Epithelial cell of esophagus (primary cell): ENCODE measurements around the gene ACP3.
"Not testable (repeated sequence)": the region's sequence is repeated elsewhere in the genome, so short reads cannot be mapped to it uniquely, and the experiment has no call there.

Experiments
- DNase-seq: peaks from one replicate; pipeline ENCODE4 v3.0.0; 2010; ENCODE audit warnings: low read depth
- H3K4me3 ChIP-seq: 2 replicates; pipeline ENCODE4 v1.5.1; 2011; ENCODE audit warnings: mild to moderate bottlenecking, low read length, control low read depth
- TF ChIP-seq, protein P1 (sequence below): IDR thresholded peaks from 2 replicates; pipeline ENCODE4 v1.5.1; 2011; ENCODE audit warnings: low read depth, mild to moderate bottlenecking, low read length, control low read depth, inconsistent platforms; ENCODE audit not compliant: insufficient read depth; ENCODE audit errors: missing control alignments

Gene ACP3

GRCh38 chr3:132354916-132355702 lies 37.9 kb downstream of the ACP3 start:
- TF ChIP-seq, protein P1, sequence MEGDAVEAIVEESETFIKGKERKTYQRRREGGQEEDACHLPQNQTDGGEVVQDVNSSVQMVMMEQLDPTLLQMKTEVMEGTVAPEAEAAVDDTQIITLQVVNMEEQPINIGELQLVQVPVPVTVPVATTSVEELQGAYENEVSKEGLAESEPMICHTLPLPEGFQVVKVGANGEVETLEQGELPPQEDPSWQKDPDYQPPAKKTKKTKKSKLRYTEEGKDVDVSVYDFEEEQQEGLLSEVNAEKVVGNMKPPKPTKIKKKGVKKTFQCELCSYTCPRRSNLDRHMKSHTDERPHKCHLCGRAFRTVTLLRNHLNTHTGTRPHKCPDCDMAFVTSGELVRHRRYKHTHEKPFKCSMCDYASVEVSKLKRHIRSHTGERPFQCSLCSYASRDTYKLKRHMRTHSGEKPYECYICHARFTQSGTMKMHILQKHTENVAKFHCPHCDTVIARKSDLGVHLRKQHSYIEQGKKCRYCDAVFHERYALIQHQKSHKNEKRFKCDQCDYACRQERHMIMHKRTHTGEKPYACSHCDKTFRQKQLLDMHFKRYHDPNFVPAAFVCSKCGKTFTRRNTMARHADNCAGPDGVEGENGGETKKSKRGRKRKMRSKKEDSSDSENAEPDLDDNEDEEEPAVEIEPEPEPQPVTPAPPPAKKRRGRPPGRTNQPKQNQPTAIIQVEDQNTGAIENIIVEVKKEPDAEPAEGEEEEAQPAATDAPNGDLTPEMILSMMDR: no peak
- H3K4me3 ChIP-seq: no peak overlapping the region
- DNase-seq: peak; percentile 85

GRCh38 chr3:132356568-132356967 lies 39.4 kb downstream of the ACP3 start:
- TF ChIP-seq, protein P1: no peak
- no peak for DNase-seq
- no peak overlapping the region for H3K4me3 ChIP-seq

DNA sequence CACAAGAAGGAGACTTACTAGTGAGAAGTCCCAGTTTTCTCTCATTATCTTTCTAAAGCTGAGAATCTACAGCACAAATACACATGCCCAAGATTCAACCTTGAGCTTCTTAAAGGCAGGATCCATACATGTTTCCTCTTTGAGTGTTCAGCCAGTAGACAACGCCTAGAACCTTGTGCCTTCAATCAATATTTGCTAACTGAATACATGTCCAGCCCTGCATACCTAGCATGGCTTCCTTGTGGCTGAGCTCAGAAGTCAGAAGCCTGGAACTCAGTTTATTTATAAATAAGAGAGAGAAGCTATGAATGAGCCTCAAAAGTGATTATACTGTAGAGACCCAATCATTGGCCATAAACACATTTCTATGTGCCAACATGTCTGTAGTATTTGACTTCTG lies 43.5 kb downstream of the ACP3 start:
- TF ChIP-seq, protein P1: no peak
- no peak for DNase-seq
- H3K4me3 ChIP-seq: no peak overlapping the region

- no peak for DNase-seq
- TF ChIP-seq, protein P1: no peak
- no peak overlapping the region for H3K4me3 ChIP-seq
Observed at GRCh38 chr3:132362329-132362728, 45.1 kb downstream of the ACP3 start.

DNA sequence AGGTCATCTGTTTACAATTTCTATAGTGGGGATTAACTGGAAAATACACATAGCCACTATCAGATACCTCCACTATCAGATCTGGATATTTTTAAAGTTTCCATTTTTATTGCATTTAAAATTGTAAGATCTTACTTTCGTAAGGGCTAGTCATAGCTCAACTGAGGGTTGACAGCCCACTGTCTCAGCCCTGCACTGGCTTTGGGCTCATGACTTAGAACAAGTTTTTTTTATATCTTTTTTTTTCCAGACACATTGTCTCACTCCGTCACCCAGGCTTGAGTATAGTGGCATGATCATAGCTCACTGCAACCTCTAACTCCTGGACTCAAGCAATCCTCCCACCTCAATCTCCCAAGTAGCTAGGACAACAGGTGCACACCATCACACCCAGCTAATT lies 51.3 kb downstream of the ACP3 start:
- H3K4me3 ChIP-seq: no peak overlapping the region
- TF ChIP-seq, protein P1: no peak
- no peak for DNase-seq

DNA sequence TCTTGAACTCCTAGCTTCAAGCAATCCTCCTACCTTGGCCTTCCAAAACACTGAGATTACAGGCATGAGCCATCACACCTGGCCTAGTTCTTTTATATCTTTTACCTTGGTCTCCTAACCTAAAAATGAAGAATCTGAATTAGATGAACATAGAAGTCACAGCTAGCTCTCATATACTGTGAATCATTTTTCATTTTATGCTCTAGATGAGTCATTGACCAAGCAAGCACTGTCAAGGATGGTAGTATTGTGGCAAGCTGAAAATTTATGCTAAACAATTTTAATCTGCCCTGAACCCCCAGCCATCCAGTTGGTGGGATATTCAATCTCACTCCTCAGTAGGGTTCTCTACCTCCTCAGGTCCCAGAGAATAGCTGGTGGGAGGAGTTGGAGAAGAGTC lies 51.8 kb downstream of the ACP3 start:
- no peak for DNase-seq
- TF ChIP-seq, protein P1: no peak
- no peak overlapping the region for H3K4me3 ChIP-seq

GRCh38 chr3:132376945-132377354 lies 59.7 kb downstream of the ACP3 start:
- H3K4me3 ChIP-seq: peak overlapping the region; percentile 14
- not testable (repeated sequence) for DNase-seq
